GM18868 (cell line): ENCODE results near the gene HMGN4.
"Not testable (repeated sequence)": the region's sequence is repeated elsewhere in the genome, so short reads cannot be mapped to it uniquely, and the experiment has no call there.

ENCODE experiments used
- ATAC-seq: cut with Tn5 transposase; IDR thresholded peaks from one replicate; pipeline ENCODE4 v1.9.1; 2021; ENCODE audit warnings: mild to moderate bottlenecking, moderate library complexity; ENCODE audit not compliant: unreplicated experiment

Gene HMGN4

DNA sequence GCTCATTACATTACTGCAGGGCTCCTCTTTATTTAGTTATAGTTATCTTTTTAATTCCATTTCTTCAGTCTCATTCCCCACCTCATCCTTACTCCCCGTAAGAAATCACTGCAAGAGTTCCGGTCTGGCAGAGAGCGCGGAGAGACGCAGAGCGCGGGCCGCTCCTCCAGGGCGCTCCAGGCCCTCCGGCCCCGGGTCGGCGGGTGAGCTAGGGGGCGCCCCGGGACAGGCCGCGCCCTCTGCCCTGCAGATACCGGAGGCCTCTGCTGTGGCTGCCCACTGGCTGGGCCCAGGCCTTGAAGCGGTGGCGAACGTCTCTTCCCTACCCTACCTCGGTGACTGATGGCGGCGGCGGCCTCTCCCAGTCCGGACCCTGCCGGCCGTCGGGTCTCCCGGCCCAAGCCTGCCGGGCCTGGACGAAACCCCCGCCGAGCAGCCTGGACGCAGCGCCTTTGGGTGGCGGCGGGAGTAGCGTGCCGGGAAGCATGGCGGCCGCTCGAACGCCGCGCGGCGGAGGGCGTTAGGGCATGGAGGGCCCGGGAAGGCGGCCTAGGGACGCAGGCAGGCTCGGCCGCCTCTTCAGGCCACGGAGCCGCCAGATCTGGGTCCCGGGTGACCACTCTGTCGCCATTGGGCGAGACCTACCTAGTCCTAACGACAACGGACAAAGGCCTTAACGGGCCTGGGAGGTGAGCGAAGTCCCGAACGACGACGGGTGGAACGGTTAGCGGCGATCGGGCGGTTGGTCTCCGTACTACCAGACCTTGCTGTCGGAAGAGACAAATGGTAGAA, 16.4 kb upstream of the HMGN4 start:
- peak; percentile 71 for ATAC-seq

- ATAC-seq = not testable (repeated sequence)
Observed at GRCh38 chr6:26522486-26523228, 15.5 kb upstream of the HMGN4 start.

- not testable (repeated sequence) for ATAC-seq
Observed at GRCh38 chr6:26524314-26524713, 13.9 kb upstream of the HMGN4 start.

- ATAC-seq = no peak
Observed at GRCh38 chr6:26524722-26525370, 13.3 kb upstream of the HMGN4 start.

GRCh38 chr6:26525838-26526237, 12.3 kb upstream of the HMGN4 start:
- no peak for ATAC-seq

DNA sequence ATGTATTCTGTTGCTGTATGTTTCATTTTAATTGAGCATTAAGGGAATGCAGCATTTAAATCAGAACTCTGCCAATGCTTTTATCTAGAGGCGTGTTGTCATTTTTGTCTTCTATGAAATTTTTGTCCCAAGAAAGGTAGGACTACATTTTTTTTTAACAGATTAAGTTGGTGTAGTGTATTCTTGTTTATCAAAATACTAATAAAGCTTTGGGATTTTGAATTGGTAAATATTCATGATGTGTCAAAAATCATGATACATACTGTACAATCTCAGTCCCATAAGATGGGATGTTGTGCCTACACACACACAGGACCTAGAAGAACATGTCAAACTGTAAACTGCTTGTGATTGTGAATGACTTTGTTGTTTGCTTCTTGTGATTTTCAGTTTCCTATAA, 11.2 kb upstream of the HMGN4 start:
- no peak for ATAC-seq

- ATAC-seq = no peak
Observed at GRCh38 chr6:26530203-26530602, 8.0 kb upstream of the HMGN4 start.

- ATAC-seq = no peak
Observed at GRCh38 chr6:26531897-26532296, 6.3 kb upstream of the HMGN4 start.

GRCh38 chr6:26532699-26533531, 5.3 kb upstream of the HMGN4 start:
- ATAC-seq = peak; percentile 33

- no peak for ATAC-seq
Observed at GRCh38 chr6:26533532-26533931, 4.6 kb upstream of the HMGN4 start.

DNA sequence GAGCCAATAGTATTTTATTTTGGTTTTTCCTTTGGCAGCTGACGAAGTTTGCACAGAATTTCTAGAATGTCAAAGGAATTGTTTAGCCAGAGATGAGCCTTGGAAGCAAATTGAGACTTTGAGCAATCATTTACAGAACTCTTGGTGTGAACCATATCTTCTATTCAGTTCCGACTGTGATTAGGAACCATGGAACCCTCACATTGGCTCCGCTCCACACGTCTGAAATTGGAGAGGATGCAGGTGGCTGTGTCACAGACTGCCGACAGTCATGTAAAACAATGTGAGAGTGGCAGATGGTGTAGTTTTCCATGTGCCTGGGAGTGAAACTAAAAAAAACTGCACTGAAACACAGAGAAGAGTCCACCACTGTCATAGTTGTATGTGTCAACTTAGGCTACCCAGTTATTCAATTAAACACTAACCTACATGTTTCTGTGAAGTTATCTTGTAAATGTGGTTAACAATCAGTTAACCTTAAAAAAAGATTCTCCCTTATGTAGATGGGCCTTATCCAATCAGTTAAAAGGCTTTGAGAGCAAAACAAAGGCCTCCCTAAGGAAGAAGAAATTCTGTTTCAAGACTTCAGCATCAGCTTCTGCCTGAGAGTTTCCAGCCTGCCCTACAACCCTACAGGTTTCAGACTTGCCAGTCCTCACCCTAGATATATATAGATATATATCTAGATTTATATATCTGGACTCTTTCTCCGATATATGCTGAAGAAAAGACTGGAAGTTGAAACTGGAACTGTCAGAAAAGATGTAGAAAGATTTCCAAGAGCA, 3.3 kb upstream of the HMGN4 start:
- no peak for ATAC-seq

- no peak for ATAC-seq
Observed at GRCh38 chr6:26536571-26537159, 1.5 kb upstream of the HMGN4 start.

- peak; percentile 44 for ATAC-seq
Observed at GRCh38 chr6:26537160-26537845, 863 bp upstream of the HMGN4 start.

- no peak for ATAC-seq
Observed at GRCh38 chr6:26538572-26538902, 371 bp downstream of the HMGN4 start.

- ATAC-seq = no peak
Observed at GRCh38 chr6:26539071-26539615, 977 bp downstream of the HMGN4 start.

GRCh38 chr6:26541579-26541978, 3.4 kb downstream of the HMGN4 start:
- no peak for ATAC-seq

DNA sequence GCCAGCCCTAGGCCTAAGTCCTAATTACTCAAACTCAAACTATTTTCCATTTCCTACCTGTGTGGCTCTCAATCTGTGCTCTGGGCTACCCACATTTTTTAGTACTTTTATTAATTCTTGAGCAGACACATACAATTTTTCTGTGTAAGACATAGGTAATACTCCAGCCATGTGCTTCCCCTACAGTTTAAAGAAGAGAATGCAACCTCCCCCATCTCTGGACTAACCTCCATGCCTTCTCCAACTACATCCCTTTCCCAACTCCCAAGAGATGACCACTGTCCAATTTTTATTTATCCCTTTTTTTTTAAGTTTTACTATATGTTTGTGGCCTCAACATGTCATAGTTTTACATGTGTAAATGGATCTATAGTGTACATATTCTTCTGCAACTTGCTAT, 5.8 kb downstream of the HMGN4 start:
- ATAC-seq = no peak

DNA sequence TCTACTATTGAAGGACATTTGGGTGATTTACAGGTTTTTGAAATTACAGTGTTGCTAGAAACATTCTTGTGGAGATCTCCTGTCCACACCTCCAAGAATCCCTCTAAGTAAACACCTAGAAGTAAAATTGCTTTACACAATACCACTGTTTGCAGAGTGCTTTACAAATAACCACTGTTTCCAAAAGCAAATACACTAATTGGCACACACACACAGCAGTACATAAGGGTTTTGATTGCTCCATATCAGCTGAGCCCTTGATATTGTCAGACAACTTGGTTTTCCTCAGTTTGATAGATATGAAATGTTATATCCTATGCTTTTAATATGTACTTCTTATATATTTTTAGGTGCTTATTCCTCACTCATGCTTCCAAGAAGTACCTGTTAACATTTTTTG, 6.3 kb downstream of the HMGN4 start:
- no peak for ATAC-seq

- no peak for ATAC-seq
Observed at GRCh38 chr6:26545627-26546026, 7.5 kb downstream of the HMGN4 start.
